IPS-NIHi7 (cell line): ENCODE measurements around the gene CPSF4.

Source experiments
- DNase-seq: peaks from one replicate; pipeline ENCODE4 v3.0.0; 2012; ENCODE audit warnings: mixed read lengths; ENCODE audit errors: extremely low spot score

The CPSF4 gene

GRCh38 chr7:99448855-99449254 is 10.1 kb downstream of the CPSF4 start:
- no peak for DNase-seq

- DNase-seq, result no peak
Observed at GRCh38 chr7:99449326-99449725, 10.6 kb downstream of the CPSF4 start.

GRCh38 chr7:99451936-99452335 is 13.2 kb downstream of the CPSF4 start:
- DNase-seq, result no peak

GRCh38 chr7:99452541-99452940 is 13.8 kb downstream of the CPSF4 start:
- DNase-seq, result no peak

- no peak for DNase-seq
Observed at GRCh38 chr7:99453105-99453504, 14.4 kb downstream of the CPSF4 start.

- no peak for DNase-seq
Observed at GRCh38 chr7:99455874-99456273, 17.1 kb downstream of the CPSF4 start.

GRCh38 chr7:99456288-99456687 is 17.5 kb downstream of the CPSF4 start:
- no peak for DNase-seq

GRCh38 chr7:99457050-99457649 is 18.4 kb downstream of the CPSF4 start:
- DNase-seq, result no peak

GRCh38 chr7:99457650-99458493 is 19.1 kb downstream of the CPSF4 start:
- DNase-seq, result no peak

- DNase-seq, result no peak
Observed at GRCh38 chr7:99459087-99459486, 20.3 kb downstream of the CPSF4 start.

- DNase-seq, result no peak
Observed at GRCh38 chr7:99460651-99461050, 21.9 kb downstream of the CPSF4 start.

GRCh38 chr7:99461221-99461620 is 22.5 kb downstream of the CPSF4 start:
- DNase-seq, result no peak

- no peak for DNase-seq
Observed at GRCh38 chr7:99465421-99465768, 26.7 kb downstream of the CPSF4 start.

- DNase-seq, result no peak
Observed at GRCh38 chr7:99468336-99468918, 29.7 kb downstream of the CPSF4 start.

- no peak for DNase-seq
Observed at GRCh38 chr7:99469381-99470065, 30.8 kb downstream of the CPSF4 start.

- peak; percentile 100 for DNase-seq
Observed at GRCh38 chr7:99472561-99473314, 34.0 kb downstream of the CPSF4 start, which contains the start of gene ZNF789. ZNF789 (plus strand) TSS chr7:99472890; CDS start chr7:99476457, 3,567 bp downstream.

GRCh38 chr7:99473315-99473596 is 34.5 kb downstream of the CPSF4 start:
- DNase-seq, result peak; percentile 52

- no peak for DNase-seq
Observed at GRCh38 chr7:99476107-99476506, 37.4 kb downstream of the CPSF4 start.

- DNase-seq, result no peak
Observed at GRCh38 chr7:99478464-99479440, 40.0 kb downstream of the CPSF4 start.

- no peak for DNase-seq
Observed at GRCh38 chr7:99485094-99485493, 46.4 kb downstream of the CPSF4 start.

- DNase-seq, result no peak
Observed at GRCh38 chr7:99489235-99489634, 50.5 kb downstream of the CPSF4 start.
